H1 (cell line): ENCODE measurements around the gene LEUTX.

ENCODE experiments used
- CEBPB ChIP-seq: IDR thresholded peaks from 2 replicates; pipeline ENCODE4 v1.6.1; 2012; ENCODE audit warnings: low read depth, low read length
- JUN ChIP-seq: IDR thresholded peaks from 2 replicates; pipeline ENCODE4 v1.6.1; 2011; ENCODE audit warnings: low read depth, mild to moderate bottlenecking, improper control_type of control experiment, low read length
- NRF1 ChIP-seq: IDR thresholded peaks from 2 replicates; pipeline ENCODE4 v1.6.1; 2011; ENCODE audit warnings: mild to moderate bottlenecking, low read depth, low read length, improper control_type of control experiment
- POLR2AphosphoS5 ChIP-seq: IDR thresholded peaks from 2 replicates; pipeline ENCODE4 v1.6.1; 2011; ENCODE audit warnings: low read depth, low read length
- SIN3A ChIP-seq, 2 experiments: IDR thresholded peaks in 1 of 2; conservative IDR thresholded peaks in 1 of 2; 2 replicates each; pipeline ENCODE4 v1.6.1; 2011 to 2012; ENCODE audit warnings: low read length in 2 of 2, improper control_type of control experiment in 1 of 2, low read depth in 1 of 2, mild to moderate bottlenecking in 1 of 2

DNA sequence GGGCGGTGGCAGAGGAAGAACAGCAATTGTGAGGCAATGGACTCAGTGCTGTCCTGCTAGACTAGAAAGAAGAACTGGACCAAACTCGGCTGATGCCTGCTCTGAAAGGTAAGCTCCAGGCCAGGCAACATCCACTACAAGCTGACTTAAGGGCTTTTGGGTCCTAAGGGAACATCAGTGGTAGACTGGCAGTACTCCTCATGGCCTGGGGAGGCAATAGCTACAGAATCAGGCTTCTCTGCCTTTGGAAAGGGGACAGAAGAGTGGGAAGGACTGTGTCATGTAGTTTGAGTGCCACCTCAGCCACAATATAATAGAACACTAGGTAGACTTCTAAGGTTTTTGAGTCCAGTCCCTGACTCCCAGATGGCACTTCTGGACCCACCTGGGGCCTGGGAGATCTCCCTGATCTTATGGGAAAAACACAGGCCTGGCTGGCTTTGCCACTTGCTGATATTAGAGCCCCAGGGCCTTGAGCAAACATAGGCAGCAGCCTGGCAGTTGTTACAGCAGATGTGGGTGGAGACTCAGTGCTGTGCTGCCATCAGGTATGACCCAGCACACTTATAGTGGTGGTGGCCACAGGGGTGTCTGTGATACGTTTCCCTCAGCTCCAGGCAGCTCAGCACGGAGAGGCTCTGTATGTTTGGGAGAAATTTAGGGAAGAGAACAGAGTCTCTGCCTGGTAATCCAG is 31.7 kb upstream of the LEUTX start:
- TF ChIP-seq NRF1 (no peak), CEBPB (no peak), POLR2AphosphoS5 (no peak), JUN (no peak), SIN3A (conservative IDR thresholded peaks at IDR 0.05 in 1 of 2, IDR thresholded peaks at IDR 0.05 in 1 of 2; ENCODE audit: low read depth in 1 of 2, low read length in 2 of 2) (no peak)
